Activated T-helper 1 cell treated with Interleukin-2 at 50 U/mL for 16 hours (primary cell): ENCODE results near the gene SMARCA5.
"Not testable (repeated sequence)": the region's sequence is repeated elsewhere in the genome, so short reads cannot be mapped to it uniquely, and the experiment has no call there.

Source experiments
- DNase-seq: peaks from one replicate; pipeline ENCODE4 v3.0.0-alpha.2; 2020; ENCODE audit warnings: low read depth

SMARCA5 gene

DNA sequence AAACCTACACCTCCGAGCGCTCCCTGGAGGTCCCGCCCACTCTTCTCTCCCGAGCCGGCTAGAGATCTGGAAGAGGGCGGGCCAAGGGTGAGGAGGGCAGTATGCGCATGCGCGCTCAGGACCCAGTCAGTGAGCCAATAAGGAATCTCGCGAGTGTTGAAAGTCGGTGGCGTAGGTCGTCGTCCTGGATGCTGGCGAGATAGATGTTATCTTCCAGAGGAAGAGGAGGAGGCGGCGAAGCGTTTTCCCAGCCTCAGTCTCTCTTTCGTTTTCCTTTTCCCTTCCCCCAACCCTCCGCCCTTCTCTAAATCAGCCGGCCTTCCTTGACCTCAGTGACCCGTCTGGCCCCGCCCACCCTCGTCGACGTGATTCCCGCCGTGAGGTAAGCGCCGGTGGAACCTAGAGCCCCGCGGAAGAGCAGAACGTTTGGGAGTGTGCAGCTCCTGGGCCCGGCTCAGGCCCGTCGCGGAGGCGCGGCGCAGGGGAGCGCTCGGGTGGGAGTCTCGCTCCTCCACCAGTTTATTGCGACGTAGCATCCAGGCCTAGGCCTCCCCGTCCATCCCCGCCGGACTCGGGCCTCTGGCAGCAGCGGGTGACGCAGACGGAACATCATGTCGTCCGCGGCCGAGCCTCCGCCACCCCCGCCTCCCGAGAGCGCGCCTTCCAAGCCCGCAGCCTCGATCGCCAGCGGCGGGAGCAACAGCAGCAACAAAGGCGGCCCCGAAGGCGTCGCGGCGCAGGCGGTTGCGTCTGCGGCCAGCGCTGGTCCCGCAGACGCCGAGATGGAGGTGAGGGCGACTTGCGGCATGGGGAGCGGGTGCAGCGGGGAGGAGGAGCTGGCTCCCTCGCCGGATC is at the start of gene SMARCA5:
SMARCA5 (plus strand) TSS at position 389 of the 855 bp plus-strand sequence; CDS start at position 612, 223 bp downstream.
- DNase-seq = peak; percentile 91

DNA sequence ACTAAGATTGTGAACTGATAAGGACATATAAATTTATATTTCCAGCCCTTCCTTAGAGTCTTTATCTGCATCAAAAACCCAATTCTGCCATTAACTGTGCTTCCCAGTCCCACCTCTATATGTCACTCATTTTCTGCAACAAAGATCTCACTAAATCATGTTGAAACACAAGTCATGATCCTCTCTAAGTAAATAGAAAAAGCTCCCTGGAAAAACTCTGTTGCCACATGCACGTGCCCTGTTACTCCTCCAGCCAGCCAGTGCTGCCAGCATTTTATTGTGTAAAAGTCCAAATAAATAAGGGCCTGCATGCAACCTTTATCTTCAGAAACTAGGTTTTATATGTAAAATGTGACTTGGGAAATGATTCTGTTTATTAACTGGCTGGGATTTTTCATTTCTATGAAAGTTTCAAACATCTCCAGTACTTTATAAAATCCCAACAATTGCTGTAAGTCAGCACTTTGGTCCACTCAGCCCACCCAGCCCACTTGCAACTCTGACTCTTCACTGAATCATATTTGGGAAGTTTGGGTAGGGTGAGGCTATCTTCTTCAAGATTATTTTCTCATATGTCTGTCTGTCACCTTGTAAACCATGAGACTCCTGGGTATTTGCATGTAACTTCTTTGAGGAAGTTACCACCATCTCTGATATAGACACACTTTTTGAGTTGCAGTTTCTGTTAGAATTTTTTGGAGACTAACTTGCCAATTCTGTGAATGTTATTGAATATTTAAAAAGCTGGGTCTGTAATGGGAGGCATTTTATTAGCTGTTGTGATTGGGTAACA is 40.0 kb upstream of the SMARCA5 start:
- DNase-seq = no peak

DNA sequence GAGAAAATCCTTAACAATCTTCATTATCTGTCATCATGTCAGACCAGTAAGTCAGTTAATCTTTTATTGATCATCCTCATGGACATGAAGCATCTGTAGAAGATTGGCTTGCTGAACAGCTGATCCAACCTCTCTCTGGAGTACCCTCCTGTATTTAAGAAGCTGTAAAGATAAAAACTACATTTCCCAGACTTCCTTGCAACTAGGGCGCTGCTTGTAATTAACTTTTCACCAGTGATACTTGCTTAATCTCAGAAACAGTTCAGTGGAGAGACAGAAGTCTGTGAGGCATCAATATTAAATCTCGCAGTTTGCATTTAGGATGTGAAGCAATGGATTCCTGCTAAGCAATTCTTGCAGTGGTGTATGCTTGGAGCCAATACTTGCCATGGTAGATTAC is 36.0 kb upstream of the SMARCA5 start:
- DNase-seq = no peak

DNA sequence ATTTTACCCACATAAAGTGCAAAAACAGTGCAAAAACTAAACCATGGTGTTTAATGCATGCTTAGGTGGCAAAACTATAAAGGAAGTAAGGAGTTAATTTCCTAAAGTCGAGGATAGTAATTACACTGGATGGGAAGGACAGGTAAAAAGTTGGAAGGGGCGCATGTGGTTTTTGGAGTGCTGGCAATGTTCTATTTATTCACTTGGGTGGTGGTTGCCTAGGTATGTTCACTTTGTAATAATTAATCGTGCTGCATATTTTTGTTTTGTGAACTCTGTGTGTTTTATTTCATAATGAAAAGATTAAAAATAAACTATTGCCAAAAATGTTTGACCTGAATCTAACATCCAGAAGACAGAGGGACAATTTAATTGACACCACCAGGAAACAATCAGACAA is 32.1 kb upstream of the SMARCA5 start:
- DNase-seq = no peak

DNA sequence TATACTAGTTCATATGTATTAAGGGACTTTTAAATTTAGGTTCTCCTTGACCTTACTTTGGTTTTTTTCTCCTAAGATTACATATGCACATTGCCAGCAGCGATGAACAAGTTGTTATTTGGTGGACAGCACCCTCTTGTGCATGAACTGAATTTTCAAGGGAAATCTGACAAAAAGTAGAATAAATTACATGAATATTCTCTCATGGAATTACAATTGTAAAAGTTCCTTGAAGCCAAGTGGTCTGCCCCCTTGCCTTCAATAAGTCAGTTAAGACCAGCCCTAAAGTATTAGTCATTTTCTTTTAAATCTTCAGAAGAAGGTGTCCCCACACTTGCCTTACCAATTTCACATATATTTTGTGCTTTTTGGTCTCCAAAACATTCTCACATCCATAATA is 30.7 kb upstream of the SMARCA5 start:
- DNase-seq = no peak

DNA sequence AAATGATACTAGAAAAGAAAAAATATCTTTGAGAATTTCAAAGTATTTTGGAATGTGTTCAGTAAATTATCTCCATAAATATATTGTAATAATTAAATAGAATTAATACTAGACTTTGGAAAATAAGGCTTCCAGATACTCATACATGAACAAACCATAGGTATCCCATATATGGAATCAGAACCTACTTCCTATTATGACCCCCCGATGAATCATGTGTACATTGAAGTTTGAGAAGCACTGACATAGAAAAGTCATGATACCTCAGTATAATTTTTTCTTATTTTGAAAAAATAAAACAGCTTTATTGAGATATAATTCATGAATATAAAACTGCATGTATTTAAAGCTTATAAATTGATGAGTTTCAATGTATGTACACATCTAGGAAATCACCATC is 27.2 kb upstream of the SMARCA5 start:
- DNase-seq = no peak

GRCh38 chr4:143488687-143489086 is 24.8 kb upstream of the SMARCA5 start:
- no peak for DNase-seq

GRCh38 chr4:143489106-143489505 is 24.4 kb upstream of the SMARCA5 start:
- DNase-seq = no peak

- DNase-seq = no peak
These were observed 15.5 kb upstream of the SMARCA5 start for GRCh38 chr4:143498021-143498420.

- no peak for DNase-seq
These were observed 11.3 kb upstream of the SMARCA5 start for GRCh38 chr4:143502231-143502630.

- DNase-seq = no peak
These were observed 7.5 kb upstream of the SMARCA5 start for GRCh38 chr4:143506031-143506430.

- DNase-seq = no peak
These were observed 1.6 kb upstream of the SMARCA5 start for GRCh38 chr4:143511906-143512305.

- no peak for DNase-seq
These were observed 556 bp upstream of the SMARCA5 start for GRCh38 chr4:143512978-143513313.

GRCh38 chr4:143514169-143514495 is 630 bp downstream of the SMARCA5 start:
- DNase-seq = no peak

GRCh38 chr4:143514497-143514896 is 995 bp downstream of the SMARCA5 start:
- DNase-seq = no peak

GRCh38 chr4:143514901-143515300 is 1.4 kb downstream of the SMARCA5 start:
- DNase-seq = no peak

- no peak for DNase-seq
These were observed 2.4 kb downstream of the SMARCA5 start for GRCh38 chr4:143515905-143516304.

GRCh38 chr4:143517764-143518163 is 4.3 kb downstream of the SMARCA5 start:
- DNase-seq = no peak

DNA sequence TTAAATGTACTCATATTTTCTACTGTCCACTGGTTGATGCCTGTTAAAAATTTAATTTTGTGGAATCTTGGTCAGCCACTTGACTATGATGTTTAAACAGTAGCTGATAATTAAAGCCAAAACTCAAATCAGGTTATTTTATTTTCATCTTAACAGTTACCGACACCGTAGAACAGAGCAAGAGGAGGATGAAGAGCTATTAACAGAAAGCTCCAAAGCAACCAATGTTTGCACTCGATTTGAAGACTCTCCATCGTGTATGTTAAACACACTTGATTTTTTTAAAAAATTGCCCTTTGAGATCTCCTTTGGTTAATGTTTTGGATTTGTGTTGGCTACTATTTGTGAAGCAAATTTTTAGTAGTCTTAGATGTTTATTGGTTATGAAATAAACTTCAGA is 10.7 kb downstream of the SMARCA5 start:
- DNase-seq = no peak

GRCh38 chr4:143528046-143528445 is 14.5 kb downstream of the SMARCA5 start:
- DNase-seq = not testable (repeated sequence)

DNA sequence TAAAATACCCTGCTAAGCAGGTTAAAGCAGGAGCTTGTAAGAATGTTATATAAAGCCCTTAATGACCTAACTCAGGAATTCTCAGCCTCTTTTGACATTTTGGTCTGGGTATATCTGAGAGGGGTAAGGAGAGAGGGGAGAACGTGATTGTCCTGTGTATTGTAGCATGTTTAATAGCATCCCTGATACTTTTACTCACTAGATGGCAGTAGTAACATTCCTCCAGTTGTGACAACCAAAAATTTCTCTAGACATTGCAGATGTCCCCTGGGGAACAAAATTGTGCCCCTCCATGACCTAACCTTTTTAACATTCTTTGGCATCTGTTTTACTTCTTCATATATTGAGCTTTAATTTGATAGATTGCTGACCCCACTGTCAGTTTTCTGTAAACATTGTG is 17.9 kb downstream of the SMARCA5 start:
- DNase-seq = no peak

DNA sequence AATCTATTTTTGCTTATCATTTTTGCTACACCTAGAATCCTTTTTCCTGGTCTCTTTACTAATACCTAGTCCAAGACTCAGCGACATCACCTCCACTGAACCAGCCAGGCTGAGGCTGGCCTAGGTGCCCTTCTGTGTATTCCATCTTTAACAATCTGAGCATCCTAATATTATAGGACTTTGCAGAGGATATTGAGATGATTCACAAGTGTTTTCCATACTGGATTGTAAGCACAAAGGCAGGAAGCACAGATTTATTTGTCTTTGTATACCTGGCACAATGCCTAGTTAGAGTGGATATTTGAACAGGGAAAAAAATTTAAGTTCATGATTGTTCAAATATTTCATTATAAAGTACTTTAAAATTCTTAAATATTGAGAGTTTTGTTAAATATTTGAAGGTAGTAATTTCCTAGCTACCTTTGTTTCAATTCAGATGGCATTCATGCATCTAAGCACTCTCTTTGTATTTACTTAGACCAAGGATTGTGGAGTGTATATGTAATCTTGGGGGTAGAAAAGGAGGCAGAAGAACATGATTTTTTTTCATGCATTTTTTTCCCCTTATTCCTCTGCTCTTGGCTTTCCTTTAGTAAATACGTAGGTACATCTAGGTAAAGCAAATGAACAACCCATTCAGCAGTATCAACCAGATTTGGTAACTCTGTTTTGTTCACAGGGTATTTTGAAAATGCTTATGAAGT is 18.4 kb downstream of the SMARCA5 start:
- DNase-seq = no peak
